Measurements from ENCODE around the gene ZSCAN2.

DNA sequence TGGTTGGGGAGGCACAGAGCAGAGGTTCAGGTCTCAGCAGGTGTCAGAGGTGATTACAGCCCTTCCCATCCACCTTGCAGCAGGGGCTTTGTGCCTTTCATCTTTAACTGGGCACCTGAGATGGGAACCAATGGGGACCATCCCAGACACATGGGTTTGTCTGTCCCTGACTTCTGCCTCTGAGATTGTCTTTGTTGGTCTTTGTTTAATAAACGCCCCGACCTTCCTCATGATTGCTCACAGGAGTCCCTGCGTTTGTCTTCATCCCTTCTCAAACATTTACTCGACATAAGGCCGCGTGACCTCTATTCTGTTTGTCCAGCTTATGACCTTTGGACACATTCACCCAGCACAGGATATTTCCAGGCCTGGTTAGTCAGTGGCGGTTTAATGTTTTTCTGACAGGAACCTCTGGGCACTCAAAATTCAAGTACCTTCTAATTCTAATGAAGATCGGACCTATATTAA is 5.9 kb downstream of the ZSCAN2 start:
- TF ChIP-seq, protein P1, sequence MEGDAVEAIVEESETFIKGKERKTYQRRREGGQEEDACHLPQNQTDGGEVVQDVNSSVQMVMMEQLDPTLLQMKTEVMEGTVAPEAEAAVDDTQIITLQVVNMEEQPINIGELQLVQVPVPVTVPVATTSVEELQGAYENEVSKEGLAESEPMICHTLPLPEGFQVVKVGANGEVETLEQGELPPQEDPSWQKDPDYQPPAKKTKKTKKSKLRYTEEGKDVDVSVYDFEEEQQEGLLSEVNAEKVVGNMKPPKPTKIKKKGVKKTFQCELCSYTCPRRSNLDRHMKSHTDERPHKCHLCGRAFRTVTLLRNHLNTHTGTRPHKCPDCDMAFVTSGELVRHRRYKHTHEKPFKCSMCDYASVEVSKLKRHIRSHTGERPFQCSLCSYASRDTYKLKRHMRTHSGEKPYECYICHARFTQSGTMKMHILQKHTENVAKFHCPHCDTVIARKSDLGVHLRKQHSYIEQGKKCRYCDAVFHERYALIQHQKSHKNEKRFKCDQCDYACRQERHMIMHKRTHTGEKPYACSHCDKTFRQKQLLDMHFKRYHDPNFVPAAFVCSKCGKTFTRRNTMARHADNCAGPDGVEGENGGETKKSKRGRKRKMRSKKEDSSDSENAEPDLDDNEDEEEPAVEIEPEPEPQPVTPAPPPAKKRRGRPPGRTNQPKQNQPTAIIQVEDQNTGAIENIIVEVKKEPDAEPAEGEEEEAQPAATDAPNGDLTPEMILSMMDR (IDR thresholded peaks at IDR 0.05), result no peak
- no peak for TF ChIP-seq ZFX (IDR thresholded peaks at IDR 0.05; ENCODE audit: borderline replicate concordance)
